ENCODE results near the gene NVL.

NVL gene

GRCh38 chr1:224238212-224238611, 91.8 kb downstream of the NVL start:
- ATAC-seq (ENCODE audit: insufficient read depth, low read depth) (no peak), DNase-seq (no peak)
- H3K9ac ChIP-seq (ENCODE audit: low read depth, low read length) = no peak overlapping the region
- no peaks in the 10 kb centered on the region for H3K9me3 ChIP-seq (ENCODE audit: insufficient read depth, low read length, severe bottlenecking)
- H3K27ac ChIP-seq (ENCODE audit: low read length) = no peak overlapping the region
- H3K27me3 ChIP-seq (ENCODE audit: insufficient read depth, low read length, poor library complexity) = no peaks in the 10 kb centered on the region
- peaks cover 30% of the 10 kb centered on the region for H3K36me3 ChIP-seq (ENCODE audit: insufficient read depth, low read length)
- no peaks in the 10 kb centered on the region for H3K79me2 ChIP-seq (ENCODE audit: insufficient read depth, low read length)
- H3K4me2 ChIP-seq (ENCODE audit: insufficient read depth, low read length) = no peak overlapping the region
- no peak overlapping the region for H3K4me3 ChIP-seq (ENCODE audit: low read depth in 1 of 2, low read length in 2 of 2)
- TF ChIP-seq EZH2 (IDR thresholded peaks at IDR 0.05; ENCODE audit: borderline replicate concordance, low read depth, low read length, severe bottlenecking) = no peak
- TF ChIP-seq CTCF (IDR thresholded peaks at IDR 0.05; ENCODE audit: borderline replicate concordance, extremely low read depth, low read length, poor library complexity, severe bottlenecking) = no peak
- H4K20me1 ChIP-seq (ENCODE audit: insufficient read depth, low read length) = no peaks in the 10 kb centered on the region
- no peaks in the 10 kb centered on the region for H3K4me1 ChIP-seq (ENCODE audit: insufficient read depth, low read length)
- no peak overlapping the region for H2AFZ ChIP-seq (ENCODE audit: low read depth, low read length)

DNA sequence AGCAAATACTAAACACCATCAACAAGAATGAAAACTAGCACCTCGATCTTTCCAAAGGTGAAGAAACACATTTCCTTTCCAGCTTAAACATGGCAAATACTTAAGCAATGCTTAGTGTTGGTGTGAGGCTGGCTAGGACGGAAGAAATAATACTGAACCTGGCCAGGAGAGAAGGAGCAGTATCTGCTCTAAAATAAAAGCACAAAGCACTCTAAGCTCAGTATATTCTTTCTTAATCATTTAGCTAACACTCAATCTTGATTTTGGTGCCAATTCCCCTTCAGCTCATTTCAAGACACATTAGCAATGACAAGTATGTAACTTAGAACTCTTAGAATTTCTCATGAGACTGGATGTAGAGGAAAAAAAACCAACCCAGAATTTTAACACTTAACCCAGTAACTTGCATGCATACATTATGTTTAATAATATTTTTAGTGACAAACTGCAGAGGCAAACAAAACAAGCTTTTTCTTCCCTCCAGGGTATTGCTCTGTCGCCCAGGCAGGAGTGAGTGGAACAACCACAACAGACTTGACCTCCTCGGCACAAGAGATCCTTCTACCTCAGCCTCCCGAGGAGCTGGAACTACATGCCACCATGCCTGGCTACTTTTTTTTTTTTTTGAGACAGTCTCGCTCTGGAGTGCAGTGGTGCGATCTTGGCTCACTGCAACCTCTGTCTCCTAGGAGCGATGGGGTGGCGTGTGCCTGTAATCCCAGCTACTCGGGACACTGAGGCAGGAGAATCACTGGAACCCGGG, 92.7 kb downstream of the NVL start:
- Histone ChIP-seq H3K4me2 (ENCODE audit: insufficient read depth, low read length) (no peak overlapping the region), H3K79me2 (ENCODE audit: insufficient read depth, low read length) (no peaks in the 10 kb centered on the region), H2AFZ (ENCODE audit: low read depth, low read length) (no peak overlapping the region), H3K9ac (ENCODE audit: low read depth, low read length) (no peak overlapping the region), H3K9me3 (ENCODE audit: insufficient read depth, low read length, severe bottlenecking) (no peaks in the 10 kb centered on the region), H3K27me3 (ENCODE audit: insufficient read depth, low read length, poor library complexity) (no peaks in the 10 kb centered on the region), H3K27ac (ENCODE audit: low read length) (no peak overlapping the region), H4K20me1 (ENCODE audit: insufficient read depth, low read length) (no peaks in the 10 kb centered on the region), H3K36me3 (ENCODE audit: insufficient read depth, low read length) (peaks cover 35% of the 10 kb centered on the region), H3K4me3 (ENCODE audit: low read depth in 1 of 2, low read length in 2 of 2) (no peak overlapping the region), H3K4me1 (ENCODE audit: insufficient read depth, low read length) (no peaks in the 10 kb centered on the region)
- DNase-seq (no peak), ATAC-seq (ENCODE audit: insufficient read depth, low read depth) (no peak)
- TF ChIP-seq CTCF (IDR thresholded peaks at IDR 0.05; ENCODE audit: borderline replicate concordance, extremely low read depth, low read length, poor library complexity, severe bottlenecking) (no peak), EZH2 (IDR thresholded peaks at IDR 0.05; ENCODE audit: borderline replicate concordance, low read depth, low read length, severe bottlenecking) (no peak)

DNA sequence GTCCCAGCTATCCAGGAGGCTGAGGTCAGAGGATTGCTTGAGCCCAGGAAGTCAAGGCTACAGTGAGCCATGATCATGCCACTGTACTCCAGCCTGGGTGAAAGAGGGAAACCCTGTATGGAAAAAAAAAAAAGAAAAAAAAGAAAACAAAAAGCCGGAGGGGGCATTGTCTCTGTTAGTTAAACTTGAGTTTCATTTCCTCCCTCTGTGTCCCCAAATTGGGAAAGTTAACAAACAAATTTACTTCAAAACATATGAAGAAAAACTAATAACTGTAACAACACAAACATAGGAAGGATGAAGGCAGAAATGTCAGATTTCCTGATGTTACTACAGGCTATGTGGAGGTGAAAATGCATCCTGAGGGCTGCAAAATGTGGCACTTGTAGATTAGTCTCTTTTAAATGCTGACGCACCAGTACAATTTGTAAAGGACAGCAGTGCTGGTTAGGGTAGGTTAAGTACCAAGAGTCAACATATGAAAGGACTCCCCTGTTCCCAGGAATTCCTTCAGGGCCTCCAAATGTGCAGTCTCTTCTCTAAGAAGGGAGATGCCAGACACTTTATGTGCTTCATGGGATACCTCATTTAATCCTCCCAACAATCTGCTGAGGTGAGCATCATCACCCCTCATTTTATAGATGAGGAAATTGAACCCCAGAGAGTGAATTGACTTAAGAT, 94.0 kb downstream of the NVL start:
- no peak for ATAC-seq (ENCODE audit: insufficient read depth, low read depth)
- no peak overlapping the region for H3K4me2 ChIP-seq (ENCODE audit: insufficient read depth, low read length)

More for the DNA sequence above, 94.0 kb downstream of the NVL start:
- H3K4me3 ChIP-seq (ENCODE audit: low read depth in 1 of 2, low read length in 2 of 2) = no peak overlapping the region
- no peaks in the 10 kb centered on the region for H3K4me1 ChIP-seq (ENCODE audit: insufficient read depth, low read length)
- H2AFZ ChIP-seq (ENCODE audit: low read depth, low read length) = no peak overlapping the region
- H4K20me1 ChIP-seq (ENCODE audit: insufficient read depth, low read length) = no peaks in the 10 kb centered on the region
- no peak for DNase-seq
- H3K9me3 ChIP-seq (ENCODE audit: insufficient read depth, low read length, severe bottlenecking) = no peaks in the 10 kb centered on the region
- no peak overlapping the region for H3K27ac ChIP-seq (ENCODE audit: low read length)
- no peaks in the 10 kb centered on the region for H3K79me2 ChIP-seq (ENCODE audit: insufficient read depth, low read length)
- TF ChIP-seq EZH2 (IDR thresholded peaks at IDR 0.05; ENCODE audit: borderline replicate concordance, low read depth, low read length, severe bottlenecking) (no peak), CTCF (IDR thresholded peaks at IDR 0.05; ENCODE audit: borderline replicate concordance, extremely low read depth, low read length, poor library complexity, severe bottlenecking) (no peak)
- no peak overlapping the region for H3K9ac ChIP-seq (ENCODE audit: low read depth, low read length)
- peaks cover 39% of the 10 kb centered on the region for H3K36me3 ChIP-seq (ENCODE audit: insufficient read depth, low read length)
- H3K27me3 ChIP-seq (ENCODE audit: insufficient read depth, low read length, poor library complexity) = no peaks in the 10 kb centered on the region

All from DND-41 (cell line).